ENCODE results near the gene LRRC25.
A peak's percentile ranks its signal among the peaks of the same experiment; 100 is the strongest.
"Not testable (repeated sequence)": the region's sequence is repeated elsewhere in the genome, so short reads cannot be mapped to it uniquely, and the experiment has no call there.

Gene LRRC25

DNA sequence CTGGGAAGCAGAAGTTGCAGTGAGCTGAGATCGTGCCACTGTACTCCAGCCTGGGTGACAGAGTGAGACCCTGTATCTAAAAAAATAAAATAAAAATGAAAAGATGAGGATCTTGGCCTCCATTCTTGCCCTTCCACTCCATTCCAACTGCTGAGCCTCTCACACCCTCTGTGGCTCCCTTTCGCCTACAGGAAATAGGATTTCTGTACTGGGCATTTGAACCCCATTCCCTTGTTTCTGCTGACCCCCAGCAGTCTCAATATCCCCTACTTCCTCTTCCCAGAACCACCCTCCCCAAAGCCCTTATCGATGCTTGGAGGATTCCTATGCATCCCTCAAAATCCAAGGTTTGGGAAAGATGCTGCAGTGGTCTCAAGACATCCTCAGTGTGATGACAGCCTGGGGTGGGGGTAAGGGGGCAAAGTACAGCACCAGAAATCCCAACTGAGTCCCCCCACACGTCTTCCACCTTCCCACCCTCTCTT, 24.0 kb downstream of the LRRC25 start:
- peak overlapping the region; percentile 57; the same call in 1 of the 2 replicates for H3K4me3 ChIP-seq (ENCODE audit: low read length)
- no peaks in the 10 kb centered on the region for H4K20me1 ChIP-seq (ENCODE audit: insufficient read depth, low read length)
- no peaks in the 10 kb centered on the region for H3K9me3 ChIP-seq (ENCODE audit: insufficient read depth, low read length)
- no peaks in the 10 kb centered on the region for H3K27me3 ChIP-seq (ENCODE audit: low read depth, low read length)
- no peaks in the 10 kb centered on the region for H3K36me3 ChIP-seq (replicated peaks; ENCODE audit: low read depth, low read length)
- no peaks in the 10 kb centered on the region for H3K79me2 ChIP-seq (ENCODE audit: low read length)
- H3K4me2 ChIP-seq (ENCODE audit: low read length): peak overlapping the region; percentile 79
- TF ChIP-seq, protein P1, sequence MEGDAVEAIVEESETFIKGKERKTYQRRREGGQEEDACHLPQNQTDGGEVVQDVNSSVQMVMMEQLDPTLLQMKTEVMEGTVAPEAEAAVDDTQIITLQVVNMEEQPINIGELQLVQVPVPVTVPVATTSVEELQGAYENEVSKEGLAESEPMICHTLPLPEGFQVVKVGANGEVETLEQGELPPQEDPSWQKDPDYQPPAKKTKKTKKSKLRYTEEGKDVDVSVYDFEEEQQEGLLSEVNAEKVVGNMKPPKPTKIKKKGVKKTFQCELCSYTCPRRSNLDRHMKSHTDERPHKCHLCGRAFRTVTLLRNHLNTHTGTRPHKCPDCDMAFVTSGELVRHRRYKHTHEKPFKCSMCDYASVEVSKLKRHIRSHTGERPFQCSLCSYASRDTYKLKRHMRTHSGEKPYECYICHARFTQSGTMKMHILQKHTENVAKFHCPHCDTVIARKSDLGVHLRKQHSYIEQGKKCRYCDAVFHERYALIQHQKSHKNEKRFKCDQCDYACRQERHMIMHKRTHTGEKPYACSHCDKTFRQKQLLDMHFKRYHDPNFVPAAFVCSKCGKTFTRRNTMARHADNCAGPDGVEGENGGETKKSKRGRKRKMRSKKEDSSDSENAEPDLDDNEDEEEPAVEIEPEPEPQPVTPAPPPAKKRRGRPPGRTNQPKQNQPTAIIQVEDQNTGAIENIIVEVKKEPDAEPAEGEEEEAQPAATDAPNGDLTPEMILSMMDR (IDR thresholded peaks at IDR 0.05; ENCODE audit: low read depth, low read length): no peak
- TF ChIP-seq EZH2phosphoT487 (IDR thresholded peaks at IDR 0.05; ENCODE audit: low read depth): no peak
- peaks cover 59% of the 10 kb centered on the region for H3K4me1 ChIP-seq (ENCODE audit: low read length)
- no peak overlapping the region; the same call in 1 of the 2 replicates for H2AFZ ChIP-seq (ENCODE audit: low read depth, low read length)
- peak overlapping the region; percentile 68 for H3K9ac ChIP-seq (ENCODE audit: low read length)
- peak overlapping the region; percentile 70 for H3K27ac ChIP-seq (ENCODE audit: low read length)

DNA sequence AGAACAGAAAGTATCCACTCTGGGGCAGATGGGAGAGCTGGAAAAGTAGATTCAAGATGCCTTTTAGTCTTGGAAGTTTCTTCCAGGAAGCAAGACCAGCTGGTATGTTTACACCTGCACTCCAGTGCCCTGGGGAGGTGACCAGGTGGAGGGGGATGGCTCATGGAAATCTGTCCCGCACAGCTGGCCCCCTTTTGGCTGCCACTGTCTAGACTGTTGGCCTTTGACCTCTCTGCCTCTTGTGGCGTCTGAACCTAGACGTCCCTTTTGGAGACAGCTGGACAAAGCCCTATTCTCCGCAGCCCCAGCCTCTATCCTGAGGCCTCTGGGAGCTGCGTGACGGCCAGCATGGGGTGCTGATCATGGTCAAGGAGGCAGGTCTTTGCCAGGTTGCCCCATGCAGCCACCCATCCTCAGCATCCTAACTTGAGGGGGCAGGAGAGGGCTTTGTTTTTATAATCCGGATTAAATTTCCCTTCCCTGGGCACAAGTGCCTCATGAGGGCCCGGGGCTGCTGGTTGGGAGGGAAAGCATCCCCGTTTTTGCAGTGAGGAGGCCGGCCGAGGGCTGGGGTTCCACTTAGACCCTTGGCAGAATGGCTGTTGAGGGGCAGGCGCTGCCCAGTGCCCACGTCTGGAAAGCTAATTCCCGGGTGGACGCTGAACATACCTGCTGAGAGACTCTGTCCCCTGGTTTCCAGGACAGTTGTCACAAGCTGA, 28.8 kb downstream of the LRRC25 start:
- Histone ChIP-seq H3K27ac (ENCODE audit: low read length) (no peak overlapping the region), H3K4me3 (ENCODE audit: low read length) (no peak overlapping the region), H3K4me2 (ENCODE audit: low read length) (no peak overlapping the region), H3K36me3 (replicated peaks; ENCODE audit: low read depth, low read length) (peaks cover 3% of the 10 kb centered on the region), H3K79me2 (ENCODE audit: low read length) (no peaks in the 10 kb centered on the region), H3K9ac (ENCODE audit: low read length) (no peak overlapping the region), H3K9me3 (ENCODE audit: insufficient read depth, low read length) (no peaks in the 10 kb centered on the region), H2AFZ (ENCODE audit: low read depth, low read length) (no peak overlapping the region), H4K20me1 (ENCODE audit: insufficient read depth, low read length) (no peaks in the 10 kb centered on the region), H3K27me3 (ENCODE audit: low read depth, low read length) (no peaks in the 10 kb centered on the region), H3K4me1 (ENCODE audit: low read length) (peaks cover 47% of the 10 kb centered on the region)
- TF ChIP-seq, protein P1 (IDR thresholded peaks at IDR 0.05; ENCODE audit: low read depth, low read length): no peak
- no peak for TF ChIP-seq EZH2phosphoT487 (IDR thresholded peaks at IDR 0.05; ENCODE audit: low read depth)

DNA sequence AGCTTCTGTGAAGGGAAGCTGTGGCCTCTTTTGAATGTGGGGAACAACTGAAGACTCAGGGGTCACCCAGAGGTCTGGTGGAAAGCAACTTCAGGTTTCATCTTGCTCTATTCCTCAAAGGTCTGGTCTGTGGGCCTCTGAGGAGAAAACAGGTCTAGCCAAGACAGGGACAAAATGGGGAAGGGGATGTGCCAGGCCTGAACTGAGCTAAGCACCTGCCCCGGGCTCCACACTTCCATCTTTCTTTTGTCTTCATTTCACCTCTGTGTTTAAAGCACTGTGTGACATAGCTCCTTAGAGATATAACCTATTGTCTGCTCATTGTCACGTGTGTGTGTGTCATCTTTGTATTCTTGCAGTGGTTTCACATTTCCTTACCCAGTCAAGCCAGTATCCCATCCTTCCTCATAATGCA, 31.4 kb downstream of the LRRC25 start:
- peaks cover 3% of the 10 kb centered on the region for H3K36me3 ChIP-seq (replicated peaks; ENCODE audit: low read depth, low read length)
- H3K4me1 ChIP-seq (ENCODE audit: low read length): peaks cover 34% of the 10 kb centered on the region
- no peaks in the 10 kb centered on the region for H4K20me1 ChIP-seq (ENCODE audit: insufficient read depth, low read length)
- H3K4me3 ChIP-seq (ENCODE audit: low read length): no peak overlapping the region
- no peaks in the 10 kb centered on the region for H3K79me2 ChIP-seq (ENCODE audit: low read length)
- no peaks in the 10 kb centered on the region for H3K9me3 ChIP-seq (ENCODE audit: insufficient read depth, low read length)
- H3K4me2 ChIP-seq (ENCODE audit: low read length): 0 out of 2 replicates have a peak overlapping the region, but pooled peaks have one; percentile 58
- H3K27ac ChIP-seq (ENCODE audit: low read length): peak overlapping the region; percentile 46
- H3K27me3 ChIP-seq (ENCODE audit: low read depth, low read length): no peaks in the 10 kb centered on the region
- no peak overlapping the region for H2AFZ ChIP-seq (ENCODE audit: low read depth, low read length)
- TF ChIP-seq, protein P1 (IDR thresholded peaks at IDR 0.05; ENCODE audit: low read depth, low read length): no peak
- no peak for TF ChIP-seq EZH2phosphoT487 (IDR thresholded peaks at IDR 0.05; ENCODE audit: low read depth)
- H3K9ac ChIP-seq (ENCODE audit: low read length): peak overlapping the region; percentile 56; the same call in 1 of the 2 replicates

DNA sequence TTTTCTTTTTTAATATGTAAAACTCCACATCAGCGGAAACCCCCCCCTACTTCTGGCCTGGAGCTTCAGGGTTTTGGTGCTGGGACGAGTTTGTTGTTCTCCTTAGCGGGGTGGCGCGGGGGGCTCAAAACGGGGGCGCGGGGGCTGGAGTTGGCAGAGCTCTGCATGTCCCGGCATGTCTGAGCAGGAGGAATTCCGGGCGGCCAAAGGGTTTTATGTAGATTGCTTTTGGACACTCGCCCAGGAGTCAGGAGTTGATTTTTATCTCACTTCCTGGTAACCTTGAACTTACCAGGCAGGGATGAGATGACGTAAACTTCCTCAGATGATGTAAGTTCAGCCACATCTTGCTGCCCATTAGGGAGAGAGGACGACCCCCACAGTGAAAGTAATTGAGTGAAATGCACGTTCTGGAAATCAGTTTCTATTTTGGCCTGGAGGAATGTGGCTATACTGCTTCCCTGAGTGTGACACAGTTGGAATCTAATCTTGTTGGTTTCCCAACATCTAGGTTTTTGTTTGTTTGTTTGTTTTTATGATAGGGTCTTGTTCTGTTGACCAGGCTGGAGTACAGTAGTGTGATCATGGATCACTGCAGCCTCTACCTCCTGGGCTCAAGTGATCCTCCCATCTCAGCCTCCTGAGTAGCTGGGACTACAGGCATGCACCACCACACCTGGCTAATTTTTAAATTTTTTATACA, 32.4 kb downstream of the LRRC25 start:
- no peaks in the 10 kb centered on the region for H3K9me3 ChIP-seq (ENCODE audit: insufficient read depth, low read length)
- H3K4me1 ChIP-seq (ENCODE audit: low read length): peaks cover 31% of the 10 kb centered on the region
- peaks cover 3% of the 10 kb centered on the region for H3K36me3 ChIP-seq (replicated peaks; ENCODE audit: low read depth, low read length)
- H3K9ac ChIP-seq (ENCODE audit: low read length): peak overlapping the region; percentile 56
- H3K79me2 ChIP-seq (ENCODE audit: low read length): no peaks in the 10 kb centered on the region
- H3K27me3 ChIP-seq (ENCODE audit: low read depth, low read length): no peaks in the 10 kb centered on the region
- no peak for TF ChIP-seq EZH2phosphoT487 (IDR thresholded peaks at IDR 0.05; ENCODE audit: low read depth)
- TF ChIP-seq, protein P1 (IDR thresholded peaks at IDR 0.05; ENCODE audit: low read depth, low read length): no peak
- no peaks in the 10 kb centered on the region for H4K20me1 ChIP-seq (ENCODE audit: insufficient read depth, low read length)
- peak overlapping the region; percentile 46 for H3K27ac ChIP-seq (ENCODE audit: low read length)
- peak overlapping the region; percentile 27 for H2AFZ ChIP-seq (ENCODE audit: low read depth, low read length)
- H3K4me2 ChIP-seq (ENCODE audit: low read length): peak overlapping the region; percentile 58
- peak overlapping the region; percentile 56 for H3K4me3 ChIP-seq (ENCODE audit: low read length)

DNA sequence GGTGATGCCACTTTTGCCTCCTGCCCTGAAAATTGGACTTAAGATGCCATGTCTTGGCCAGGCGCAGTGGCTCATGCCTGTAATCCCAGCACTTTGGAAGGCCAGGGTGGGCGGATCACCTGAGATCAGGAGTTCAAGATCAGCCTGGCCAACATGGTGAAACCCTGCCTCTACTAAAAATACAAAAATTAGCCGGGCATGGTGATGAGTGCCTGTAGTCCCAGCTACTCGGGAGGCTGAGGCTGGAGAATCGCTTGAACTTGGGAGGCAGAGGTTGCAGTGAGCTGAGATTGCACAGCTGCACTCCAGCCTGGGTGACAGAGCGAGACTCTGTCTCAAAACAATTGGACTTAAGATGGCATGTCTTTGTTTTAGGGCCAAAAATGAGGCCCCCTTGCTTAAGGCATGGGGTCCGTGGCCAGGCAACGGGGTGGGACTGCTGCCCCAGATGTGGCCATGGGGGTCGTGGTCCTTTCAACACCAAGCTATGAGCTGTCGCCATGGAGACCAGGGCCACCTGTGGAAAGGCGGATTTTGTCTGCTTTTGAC, 33.1 kb downstream of the LRRC25 start:
- Histone ChIP-seq H3K9ac (ENCODE audit: low read length) (peak overlapping the region; percentile 56), H3K4me3 (ENCODE audit: low read length) (peak overlapping the region; percentile 56), H3K4me2 (ENCODE audit: low read length) (peak overlapping the region; percentile 58), H2AFZ (ENCODE audit: low read depth, low read length) (peak overlapping the region; percentile 27), H3K4me1 (ENCODE audit: low read length) (peaks cover 25% of the 10 kb centered on the region), H3K27ac (ENCODE audit: low read length) (peak overlapping the region; percentile 46)
- H3K79me2 ChIP-seq (ENCODE audit: low read length); H3K36me3 ChIP-seq (replicated peaks; ENCODE audit: low read depth, low read length); H4K20me1 ChIP-seq (ENCODE audit: insufficient read depth, low read length); H3K27me3 ChIP-seq (ENCODE audit: low read depth, low read length); H3K9me3 ChIP-seq (ENCODE audit: insufficient read depth, low read length): not testable (repeated sequence)

Data from OCI-LY3 (cell line).